GM10266 (cell line): Measurements from ENCODE around the gene GABRB2.
"Not testable (repeated sequence)": the region's sequence is repeated elsewhere in the genome, so short reads cannot be mapped to it uniquely, and the experiment has no call there.

Source experiments
- DNase-seq: peaks from one replicate; pipeline ENCODE4 v3.0.0; 2012; ENCODE audit errors: extremely low spot score
- CTCF ChIP-seq: IDR thresholded peaks from 2 replicates; pipeline ENCODE4 v1.5.1; 2012; ENCODE audit warnings: mild to moderate bottlenecking, low read depth; ENCODE audit not compliant: control insufficient read depth, insufficient read depth; ENCODE audit errors: missing control alignments

GABRB2 gene

DNA sequence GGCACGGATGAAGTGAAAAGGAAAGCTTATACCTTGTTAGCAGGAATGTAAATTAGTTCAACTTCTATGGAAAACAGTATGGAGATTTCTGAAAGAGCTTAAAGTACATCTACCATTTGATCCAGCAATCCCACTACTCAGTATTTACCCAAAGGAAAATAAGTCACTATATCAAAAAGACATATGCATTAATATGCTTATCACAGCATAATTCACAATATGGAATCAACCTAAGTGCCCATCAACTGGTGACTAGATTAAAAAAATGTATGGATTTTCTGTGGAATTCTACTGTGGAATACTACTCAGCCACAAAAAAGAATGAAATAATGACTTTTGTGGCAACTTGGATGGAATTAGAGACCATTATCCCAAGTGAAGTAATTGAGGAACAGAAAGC lies 279.6 kb downstream of the GABRB2 start:
- no peak for DNase-seq
- no peak for TF ChIP-seq CTCF

GRCh38 chr5:161265006-161265405 lies 281.5 kb downstream of the GABRB2 start:
- no peak for TF ChIP-seq CTCF
- no peak for DNase-seq

GRCh38 chr5:161263191-161263590 lies 283.3 kb downstream of the GABRB2 start:
- no peak for DNase-seq
- TF ChIP-seq CTCF = no peak

DNA sequence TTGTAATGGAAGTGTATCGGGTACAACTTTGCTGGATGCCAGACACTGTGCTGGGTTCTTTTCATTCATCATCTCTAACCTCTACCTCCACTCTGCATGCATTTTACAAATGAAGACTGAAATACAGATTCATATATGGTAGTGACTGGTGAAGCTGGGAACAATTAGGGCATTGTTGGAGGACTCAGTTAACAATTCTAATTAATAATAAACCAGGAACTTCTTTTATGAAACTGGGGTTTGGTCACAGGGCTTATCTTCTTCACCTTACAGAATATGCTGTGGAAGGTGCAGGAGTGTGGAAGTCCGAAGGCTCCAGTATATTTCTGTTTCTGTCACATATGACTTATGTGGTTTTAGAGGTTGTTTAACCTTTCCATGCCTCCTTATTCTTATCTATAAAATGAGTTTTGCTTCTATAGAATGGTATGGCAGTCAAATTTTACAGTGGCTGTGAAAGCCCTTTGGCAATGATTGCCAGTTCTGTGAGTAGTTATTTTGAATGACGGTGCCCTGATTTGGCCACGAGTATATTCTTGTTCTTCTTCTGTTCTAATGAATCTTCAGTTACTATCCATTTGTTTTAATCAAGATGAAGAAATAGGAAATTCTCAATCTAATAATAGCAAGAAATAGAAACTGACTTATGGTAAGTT lies 284.7 kb downstream of the GABRB2 start:
- DNase-seq = no peak
- no peak for TF ChIP-seq CTCF

DNA sequence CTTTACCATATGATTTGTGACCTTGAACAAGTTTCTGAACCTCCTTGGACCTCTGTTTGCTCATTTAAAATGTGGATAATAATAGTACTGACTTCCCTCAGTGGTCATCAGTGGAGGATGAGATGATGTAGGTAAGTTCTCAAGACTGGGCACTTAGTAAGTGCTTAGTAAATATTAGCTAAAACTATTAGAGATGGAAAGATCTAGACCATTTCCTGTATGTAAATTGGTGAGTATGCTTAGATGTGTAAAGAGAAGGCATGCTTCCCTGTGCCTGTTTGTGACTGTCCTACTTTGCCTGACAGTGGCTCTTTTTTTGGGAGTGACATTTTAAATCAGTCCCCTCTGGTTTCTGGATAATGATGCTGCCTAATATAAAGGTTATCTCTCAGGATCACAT lies 288.1 kb downstream of the GABRB2 start:
- DNase-seq = no peak
- TF ChIP-seq CTCF = no peak

DNA sequence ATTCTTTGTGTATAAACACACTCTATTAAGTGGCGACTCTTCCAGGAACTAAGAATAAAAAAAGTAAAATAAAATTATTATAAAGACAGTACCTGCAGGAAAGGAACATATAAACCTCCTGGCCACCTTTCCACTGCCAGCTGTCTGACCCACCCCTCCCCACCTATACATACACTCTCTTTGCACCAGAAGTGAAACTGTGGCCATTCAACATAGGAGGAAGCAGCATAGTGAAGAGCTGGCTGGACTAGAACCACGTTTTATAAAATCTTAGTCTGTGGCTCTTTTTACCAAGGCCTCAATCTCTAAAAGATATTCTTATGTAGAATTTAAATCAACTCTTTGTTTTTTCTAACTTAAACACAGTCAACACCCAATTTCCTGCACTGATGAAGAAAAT lies 289.6 kb downstream of the GABRB2 start:
- no peak for TF ChIP-seq CTCF

DNA sequence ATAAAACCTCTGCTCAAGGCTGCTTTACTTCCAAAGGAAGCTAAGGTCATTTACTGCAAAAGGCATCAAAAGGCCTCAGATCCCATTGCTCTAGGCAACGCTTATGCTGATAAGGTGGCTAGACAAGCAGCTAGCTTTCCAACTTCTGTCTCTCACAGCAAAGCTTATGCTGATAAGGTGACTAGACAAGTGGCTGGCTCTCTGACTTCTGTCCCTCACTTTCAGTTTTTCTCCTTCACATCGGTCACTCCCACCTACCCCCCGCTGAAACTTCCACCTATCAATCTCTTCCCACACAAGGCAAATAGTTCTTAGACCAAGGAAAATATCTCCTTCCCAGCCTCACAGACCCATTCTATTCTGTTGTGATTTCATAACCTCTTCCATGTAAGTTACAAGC lies 293.6 kb downstream of the GABRB2 start:
- not testable (repeated sequence) for DNase-seq

More for the DNA sequence above, 289.6 kb downstream of the GABRB2 start:
- DNase-seq = no peak

GRCh38 chr5:161246749-161247148 lies 299.8 kb downstream of the GABRB2 start:
- no peak for TF ChIP-seq CTCF
- no peak for DNase-seq

GRCh38 chr5:161245846-161246245 lies 300.7 kb downstream of the GABRB2 start:
- not testable (repeated sequence) for DNase-seq
